Bronchial epithelial cell (primary cell): ENCODE data around the gene WDFY2. TPM values are rescaled to one million over a fixed set of nuclear protein-coding genes. Genes with fewer than 3 reads are reported as not detected.

Source experiments
- DNase-seq: peaks from one replicate; pipeline ENCODE4 v3.0.0-alpha.2; 2010; ENCODE audit warnings: low read depth
- FAIRE-seq: peaks from 2 replicates; lab custom pipeline; 2011; peaks lifted over from hg19 to GRCh38; lab: Jason Lieb, UNC
- H3K27me3 ChIP-seq: 2 replicates; pipeline ENCODE4 v1.5.1; 2011; ENCODE audit warnings: low read length; ENCODE audit not compliant: control insufficient read depth, insufficient read depth
- H3K36me3 ChIP-seq: 2 replicates; pipeline ENCODE4 v1.5.1; 2011; ENCODE audit warnings: low read length; ENCODE audit not compliant: control insufficient read depth, insufficient read depth
- H3K4me3 ChIP-seq: 2 replicates; pipeline ENCODE4 v1.5.1; 2011; ENCODE audit warnings: mild to moderate bottlenecking, low read depth, low read length, control low read depth
- total RNA-seq: library from RNA; depleted of rRNA; stranded (reverse); fragments of >200 nt; gene quantifications from 2 replicates; pipeline ENCODE4 v1.2.1, GENCODE V29; 2014
- TF ChIP-seq, protein P1 (sequence below): IDR thresholded peaks from 2 replicates; pipeline ENCODE4 v1.5.1; 2011; ENCODE audit warnings: mild to moderate bottlenecking, moderate library complexity, low read length, control low read depth, inconsistent platforms; ENCODE audit not compliant: insufficient read depth, severe bottlenecking

The WDFY2 gene
- total RNA-seq, 1 donor from 2014 or later: 11.3 TPM

DNA sequence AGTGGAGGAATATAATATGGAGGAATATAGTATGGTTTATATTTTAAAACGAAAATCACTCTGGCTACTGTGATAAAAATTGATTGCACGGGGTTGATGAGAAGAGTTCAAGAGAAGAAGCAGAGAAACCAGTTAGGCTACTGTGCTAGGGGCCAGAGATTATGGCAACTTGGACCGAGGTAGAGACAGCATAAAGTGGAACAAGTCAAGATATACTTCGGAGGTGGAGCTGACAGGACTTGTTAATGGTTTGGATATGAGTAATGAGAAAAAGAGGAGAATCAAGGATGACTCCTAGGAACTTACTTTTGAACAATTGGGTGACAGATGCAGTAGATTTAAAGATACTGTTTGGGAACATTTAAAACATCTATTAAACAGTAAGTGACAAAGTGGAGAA lies 6.6 kb upstream of the WDFY2 start:
- Histone ChIP-seq H3K36me3 (no peaks in the 10 kb centered on the region), H3K4me3 (no peak overlapping the region), H3K27me3 (no peaks in the 10 kb centered on the region)
- FAIRE-seq (no peak), DNase-seq (peak; percentile 82)
- TF ChIP-seq, protein P1, sequence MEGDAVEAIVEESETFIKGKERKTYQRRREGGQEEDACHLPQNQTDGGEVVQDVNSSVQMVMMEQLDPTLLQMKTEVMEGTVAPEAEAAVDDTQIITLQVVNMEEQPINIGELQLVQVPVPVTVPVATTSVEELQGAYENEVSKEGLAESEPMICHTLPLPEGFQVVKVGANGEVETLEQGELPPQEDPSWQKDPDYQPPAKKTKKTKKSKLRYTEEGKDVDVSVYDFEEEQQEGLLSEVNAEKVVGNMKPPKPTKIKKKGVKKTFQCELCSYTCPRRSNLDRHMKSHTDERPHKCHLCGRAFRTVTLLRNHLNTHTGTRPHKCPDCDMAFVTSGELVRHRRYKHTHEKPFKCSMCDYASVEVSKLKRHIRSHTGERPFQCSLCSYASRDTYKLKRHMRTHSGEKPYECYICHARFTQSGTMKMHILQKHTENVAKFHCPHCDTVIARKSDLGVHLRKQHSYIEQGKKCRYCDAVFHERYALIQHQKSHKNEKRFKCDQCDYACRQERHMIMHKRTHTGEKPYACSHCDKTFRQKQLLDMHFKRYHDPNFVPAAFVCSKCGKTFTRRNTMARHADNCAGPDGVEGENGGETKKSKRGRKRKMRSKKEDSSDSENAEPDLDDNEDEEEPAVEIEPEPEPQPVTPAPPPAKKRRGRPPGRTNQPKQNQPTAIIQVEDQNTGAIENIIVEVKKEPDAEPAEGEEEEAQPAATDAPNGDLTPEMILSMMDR: no peak

DNA sequence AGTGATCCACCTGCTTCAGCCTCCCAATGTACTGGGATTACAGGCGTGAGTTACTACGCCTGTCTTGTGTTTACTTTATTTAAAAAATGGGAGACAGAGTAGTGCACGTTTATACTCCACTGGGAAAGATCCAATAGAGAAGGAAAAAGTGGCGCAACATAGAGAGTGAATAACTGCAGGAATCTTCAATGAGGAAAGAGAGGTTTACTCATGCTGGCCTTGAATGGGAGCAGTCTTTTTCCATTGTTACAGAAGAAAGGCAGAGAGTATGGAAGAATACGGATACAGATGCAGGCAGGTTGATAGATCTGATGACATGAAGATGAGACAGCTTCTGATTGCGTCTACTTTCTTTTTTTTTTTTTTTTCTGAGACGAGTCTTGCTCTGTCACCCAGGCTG lies 4.6 kb upstream of the WDFY2 start:
- Histone ChIP-seq H3K36me3 (no peaks in the 10 kb centered on the region), H3K4me3 (no peak overlapping the region), H3K27me3 (no peaks in the 10 kb centered on the region)
- no peak for DNase-seq
- TF ChIP-seq, protein P1: no peak
- FAIRE-seq: no peak

DNA sequence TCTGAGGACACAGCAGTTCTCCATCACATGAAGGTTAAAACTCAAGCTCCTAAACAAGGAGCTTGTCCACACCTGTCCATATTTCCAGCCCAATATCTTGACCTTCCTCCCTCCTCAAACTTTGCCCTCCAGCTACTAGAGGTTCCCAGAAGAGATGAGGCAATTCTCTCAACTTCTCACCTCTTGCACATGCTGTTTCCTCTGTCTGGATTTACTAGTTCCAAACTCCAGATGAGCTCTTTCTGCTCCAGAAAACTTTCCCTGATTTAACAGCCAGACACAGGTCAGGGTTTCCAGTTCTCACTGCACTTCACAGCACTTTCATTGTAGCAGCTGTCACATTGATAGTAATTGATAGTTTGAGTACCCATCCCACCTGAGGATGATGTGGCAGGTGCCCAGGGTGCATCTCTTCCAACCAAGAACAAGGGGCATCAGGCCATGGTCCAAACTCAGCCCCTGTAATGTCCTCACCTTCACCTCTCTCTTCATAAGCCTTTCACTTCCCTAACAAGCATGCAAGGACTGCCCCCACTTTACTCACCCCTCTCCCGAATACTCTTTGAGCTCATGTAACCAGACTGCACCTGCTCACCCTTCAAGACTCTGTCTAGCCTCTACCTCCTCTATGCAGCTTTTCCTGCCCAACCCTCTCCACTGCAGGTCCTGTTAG lies 3.0 kb upstream of the WDFY2 start:
- no peaks in the 10 kb centered on the region for H3K36me3 ChIP-seq
- H3K4me3 ChIP-seq: no peak overlapping the region
- H3K27me3 ChIP-seq: no peaks in the 10 kb centered on the region
- DNase-seq (no peak), FAIRE-seq (peak; percentile 13)
- TF ChIP-seq, protein P1: no peak

DNA sequence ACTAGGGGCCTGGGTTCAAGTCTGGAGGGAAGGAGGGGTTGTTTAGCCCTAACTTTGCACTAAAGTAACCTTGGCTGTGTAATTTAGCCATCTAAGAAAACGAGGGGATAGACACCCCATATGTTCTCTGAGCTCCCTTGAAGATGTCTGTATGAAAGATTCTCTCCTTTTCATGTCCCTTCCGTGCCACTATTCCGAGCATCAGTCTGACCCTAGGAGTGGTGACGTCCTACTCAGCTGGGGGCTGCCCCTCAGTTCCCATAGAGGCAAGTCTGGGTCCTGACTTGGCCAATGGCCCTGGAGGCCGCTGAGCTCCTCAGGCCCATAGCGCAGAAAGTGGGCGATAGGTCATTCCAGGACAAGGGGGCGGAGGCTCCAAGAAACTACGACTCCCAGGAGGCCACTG lies 790 bp upstream of the WDFY2 start:
- Histone ChIP-seq H3K27me3 (no peaks in the 10 kb centered on the region), H3K36me3 (no peaks in the 10 kb centered on the region), H3K4me3 (peak overlapping the region; percentile 29)
- TF ChIP-seq, protein P1: no peak
- FAIRE-seq (no peak), DNase-seq (no peak)

DNA sequence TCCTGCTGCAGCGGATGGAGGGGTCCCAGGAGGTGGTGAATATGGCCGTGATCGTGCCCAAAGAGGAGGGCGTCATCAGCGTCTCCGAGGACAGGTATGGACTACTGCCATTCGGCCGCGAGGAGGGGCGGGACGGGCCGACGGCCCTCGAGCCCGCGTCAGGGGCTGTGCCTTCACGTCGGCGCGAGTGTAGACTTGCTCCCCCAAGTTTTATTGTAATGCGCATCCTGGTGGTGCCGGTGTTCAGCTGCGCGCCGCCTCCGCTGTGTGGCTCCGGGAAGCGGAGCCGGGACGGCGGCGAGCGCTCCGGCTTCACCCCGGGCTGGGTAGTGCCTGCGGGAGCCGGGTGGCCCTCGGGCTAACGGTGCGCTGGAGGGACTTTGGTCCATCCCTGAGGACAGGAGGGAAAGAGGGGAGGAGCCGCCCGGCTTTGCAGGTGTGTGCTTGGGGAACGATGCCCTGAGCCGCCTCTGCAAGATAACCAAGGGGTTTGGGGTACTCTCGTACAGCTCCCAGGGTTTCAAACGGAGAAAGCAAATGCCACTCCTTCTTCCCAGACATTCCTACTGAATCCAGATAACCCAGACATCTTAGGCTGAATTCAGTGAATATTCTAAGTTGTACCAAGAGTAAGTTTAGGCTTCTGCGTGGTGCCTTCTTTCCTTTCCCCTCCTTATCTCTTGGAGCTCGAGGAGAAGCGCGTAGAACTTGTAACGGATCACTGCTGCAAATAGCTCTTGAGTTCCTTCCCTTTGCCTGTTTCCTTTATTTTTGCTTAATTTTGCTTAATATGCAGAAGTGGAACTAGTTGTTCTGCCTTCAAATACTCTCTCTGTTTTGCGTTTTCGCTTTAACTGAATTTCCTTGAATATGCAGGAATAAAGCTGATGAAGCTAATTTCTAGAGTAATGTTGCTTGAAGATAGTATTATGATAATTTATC lies 740 bp downstream of the WDFY2 start:
- Histone ChIP-seq H3K36me3 (no peaks in the 10 kb centered on the region), H3K27me3 (no peaks in the 10 kb centered on the region), H3K4me3 (peak overlapping the region; percentile 53)
- DNase-seq (peak; percentile 80), FAIRE-seq (no peak)
- TF ChIP-seq, protein P1: peak; percentile 41
